Measurements from ENCODE around the gene RAB8A. TPM values are rescaled to one million over a fixed set of nuclear protein-coding genes. Genes with fewer than 3 reads are reported as not detected.

RAB8A gene
- total RNA-seq, 4 donors from 2014 or later: 31.3 to 59.7 (median 35.6) TPM

DNA sequence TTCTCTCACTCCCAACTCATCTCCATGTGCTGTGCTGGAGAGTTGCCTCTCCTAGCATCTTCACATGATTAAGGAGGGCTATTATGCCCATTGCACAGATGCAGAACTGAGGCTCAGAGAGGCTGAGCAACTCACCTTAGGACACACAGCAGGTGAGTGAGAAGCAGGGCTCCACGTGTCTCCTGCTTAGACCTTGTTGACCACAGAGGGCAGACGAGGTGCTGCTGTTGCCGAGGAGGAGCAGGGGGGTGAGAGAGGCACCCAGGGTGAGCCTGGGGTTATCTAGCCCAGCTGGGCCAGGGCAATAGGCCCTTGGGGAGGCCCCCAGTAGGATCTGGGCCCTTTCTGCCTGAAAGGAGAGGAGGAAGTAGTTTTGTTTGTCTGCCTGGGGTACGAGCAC is 29.4 kb downstream of the RAB8A start:
- TF ChIP-seq, protein P1, sequence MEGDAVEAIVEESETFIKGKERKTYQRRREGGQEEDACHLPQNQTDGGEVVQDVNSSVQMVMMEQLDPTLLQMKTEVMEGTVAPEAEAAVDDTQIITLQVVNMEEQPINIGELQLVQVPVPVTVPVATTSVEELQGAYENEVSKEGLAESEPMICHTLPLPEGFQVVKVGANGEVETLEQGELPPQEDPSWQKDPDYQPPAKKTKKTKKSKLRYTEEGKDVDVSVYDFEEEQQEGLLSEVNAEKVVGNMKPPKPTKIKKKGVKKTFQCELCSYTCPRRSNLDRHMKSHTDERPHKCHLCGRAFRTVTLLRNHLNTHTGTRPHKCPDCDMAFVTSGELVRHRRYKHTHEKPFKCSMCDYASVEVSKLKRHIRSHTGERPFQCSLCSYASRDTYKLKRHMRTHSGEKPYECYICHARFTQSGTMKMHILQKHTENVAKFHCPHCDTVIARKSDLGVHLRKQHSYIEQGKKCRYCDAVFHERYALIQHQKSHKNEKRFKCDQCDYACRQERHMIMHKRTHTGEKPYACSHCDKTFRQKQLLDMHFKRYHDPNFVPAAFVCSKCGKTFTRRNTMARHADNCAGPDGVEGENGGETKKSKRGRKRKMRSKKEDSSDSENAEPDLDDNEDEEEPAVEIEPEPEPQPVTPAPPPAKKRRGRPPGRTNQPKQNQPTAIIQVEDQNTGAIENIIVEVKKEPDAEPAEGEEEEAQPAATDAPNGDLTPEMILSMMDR (IDR thresholded peaks at IDR 0.05; ENCODE audit: low read depth): no peak

DNA sequence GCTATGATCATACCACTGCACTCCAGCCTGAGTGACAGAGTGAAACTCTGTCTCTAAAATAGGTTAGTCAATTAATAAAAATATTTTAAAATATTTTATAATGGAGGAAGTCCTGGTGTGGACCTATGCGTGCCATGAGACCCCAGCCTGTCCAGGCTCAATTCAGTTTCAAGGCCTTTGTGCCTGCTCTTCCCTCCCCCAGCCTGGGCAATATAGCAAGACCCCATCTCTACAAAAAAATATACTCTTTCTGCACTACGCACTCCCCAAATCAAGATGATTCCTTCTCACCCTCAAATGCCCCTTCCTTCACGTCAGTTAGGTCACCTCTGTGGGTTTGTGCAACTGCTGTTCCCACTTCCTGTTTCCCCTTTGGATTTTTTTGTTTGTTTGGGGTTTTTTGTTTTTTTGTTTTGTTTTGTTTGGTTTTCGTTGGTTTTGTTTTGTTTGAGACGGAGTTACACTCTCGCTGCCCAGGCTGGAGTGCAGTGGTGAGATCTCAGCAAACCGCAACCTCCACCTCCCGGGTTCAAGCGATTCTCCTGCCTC is 30.4 kb downstream of the RAB8A start:
- TF ChIP-seq, protein P1 (IDR thresholded peaks at IDR 0.05; ENCODE audit: low read depth): no peak

DNA sequence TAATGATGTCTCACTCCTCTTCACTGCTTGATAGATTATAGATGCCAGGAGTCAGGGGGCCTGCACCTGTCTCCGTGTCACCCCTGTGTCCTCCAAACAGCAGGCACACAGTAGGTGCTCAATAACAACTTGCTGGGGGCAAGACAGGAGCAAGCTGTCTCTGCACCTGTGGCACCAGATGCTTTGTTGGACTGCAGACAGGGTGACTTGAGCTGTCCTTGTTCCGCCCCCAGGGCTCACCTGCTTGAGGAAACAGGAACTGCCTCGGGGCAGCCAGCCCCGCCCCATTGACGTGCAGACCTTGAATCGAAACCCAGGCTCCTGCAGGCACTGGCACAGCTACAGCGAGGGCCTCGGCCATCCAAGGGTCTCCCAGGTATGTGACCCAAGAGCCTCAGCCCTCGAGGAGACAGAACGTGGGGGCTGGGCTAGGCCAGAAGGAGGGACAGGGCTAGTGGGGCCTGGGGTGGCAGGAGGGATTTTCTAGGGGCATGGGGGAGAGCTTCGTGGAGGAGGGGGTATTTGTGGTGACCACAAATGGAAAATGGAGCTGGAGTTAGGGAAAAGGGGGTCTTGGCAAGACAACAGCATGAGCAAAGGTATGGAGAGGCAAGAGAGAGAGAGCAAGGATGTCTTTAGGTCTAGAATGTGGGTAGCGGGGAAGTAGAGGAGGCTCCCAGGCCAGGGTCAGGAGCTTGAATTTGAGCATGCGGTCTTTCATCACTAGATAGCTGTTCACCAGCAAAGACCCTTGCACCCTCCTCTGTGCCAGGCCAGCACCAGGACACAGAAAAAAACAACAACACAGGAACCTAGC is 31.9 kb downstream of the RAB8A start, which contains the start of gene HSH2D:
TSS of gene HSH2D (plus strand) at position 287 of the 817 bp plus-strand sequence. CDS start 5,066 bp downstream, outside the sequence.
- TF ChIP-seq, protein P1 (IDR thresholded peaks at IDR 0.05; ENCODE audit: low read depth): no peak

DNA sequence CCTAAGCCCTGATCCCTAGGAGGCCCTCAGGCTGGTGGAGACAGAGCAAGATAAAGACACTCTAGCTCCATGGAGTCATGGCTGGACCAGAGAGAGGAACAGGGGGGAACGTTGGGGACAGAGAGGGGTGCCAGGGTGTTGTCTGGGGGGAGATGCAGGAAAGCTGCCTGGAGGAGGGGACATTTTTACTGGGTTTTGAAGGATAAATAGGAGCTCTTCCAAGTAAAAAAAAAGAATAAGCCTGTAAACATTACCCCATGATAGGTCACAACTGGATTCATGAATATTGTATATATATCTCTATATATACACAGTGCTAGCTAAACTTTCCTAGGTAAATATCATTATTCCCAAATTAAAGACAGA is 32.5 kb downstream of the RAB8A start:
- TF ChIP-seq, protein P1 (IDR thresholded peaks at IDR 0.05; ENCODE audit: low read depth): no peak

DNA sequence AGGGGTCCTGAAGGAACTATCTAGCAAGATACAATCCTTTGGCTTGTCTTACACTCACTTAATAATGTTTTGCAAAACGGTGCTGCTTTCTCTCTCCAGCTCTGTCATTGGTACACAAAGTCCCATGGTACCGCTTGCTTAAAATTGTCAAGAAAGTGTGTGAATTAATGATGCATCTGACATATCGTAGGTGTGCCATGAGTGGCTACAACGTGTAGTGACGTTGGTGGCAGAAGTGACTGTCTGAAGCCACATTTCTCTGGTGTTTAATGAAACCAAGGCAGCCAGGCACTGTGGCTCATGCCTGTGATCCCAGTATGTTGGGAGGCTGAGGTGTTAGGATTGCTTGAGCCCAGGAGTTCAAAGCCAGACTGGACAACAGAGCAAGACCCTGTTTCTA is 34.4 kb downstream of the RAB8A start:
- TF ChIP-seq, protein P1 (IDR thresholded peaks at IDR 0.05; ENCODE audit: low read depth): no peak

DNA sequence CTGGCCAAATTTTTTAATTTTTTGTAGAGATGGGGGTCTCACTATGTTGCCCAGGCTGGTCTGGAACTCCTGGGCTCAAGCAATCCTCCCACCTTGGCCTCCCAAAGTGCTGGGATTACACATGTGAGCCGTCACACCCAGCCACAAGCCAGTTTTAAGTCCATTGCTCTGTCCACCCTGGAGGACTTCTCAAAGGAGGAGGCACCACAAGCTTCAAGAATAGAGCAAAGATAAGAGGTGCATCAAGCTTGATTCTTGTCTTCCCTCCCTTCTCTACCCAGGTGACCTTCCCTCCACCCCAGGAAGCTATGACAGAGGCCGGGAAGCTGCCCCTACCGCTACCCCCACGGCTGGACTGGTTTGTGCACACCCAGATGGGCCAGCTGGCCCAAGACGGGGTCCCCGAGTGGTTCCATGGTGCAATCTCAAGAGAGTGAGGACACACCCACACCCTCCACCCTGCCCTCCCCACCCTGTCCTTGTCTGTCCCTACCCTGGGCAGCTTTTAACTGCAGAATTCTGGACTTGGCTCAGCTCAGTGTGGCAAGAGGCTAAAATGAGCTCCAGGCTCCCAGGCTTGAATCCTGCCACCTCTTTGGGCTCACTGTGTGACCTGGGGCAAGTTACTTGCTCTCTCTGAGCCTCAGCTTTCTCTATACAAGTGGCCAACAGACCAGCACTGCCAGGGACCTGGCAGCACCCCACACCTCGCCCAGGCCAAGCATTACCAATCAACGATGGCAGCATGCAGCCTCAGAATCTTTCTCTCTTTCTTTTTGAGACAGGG is 36.9 kb downstream of the RAB8A start:
- TF ChIP-seq, protein P1 (IDR thresholded peaks at IDR 0.05; ENCODE audit: low read depth): no peak
